ENCODE measurements around the gene CERS1. TPM values are rescaled to one million over a fixed set of nuclear protein-coding genes. Genes with fewer than 3 reads are reported as not detected.
A peak's percentile ranks its signal among the peaks of the same experiment; 100 is the strongest.

Gene CERS1
- total RNA-seq, 2 experiments from 2014 or later, result not detected

GRCh38 chr19:18859676-18860301 lies 36.2 kb downstream of the CERS1 start:
- Mint-ChIP-seq H3K36me3 (ENCODE audit: low read depth) (peaks cover 72% of the 10 kb centered on the region), H3K27me3 (no peaks in the 10 kb centered on the region), H3K27ac (no peak overlapping the region), H3K4me3 (no peak overlapping the region), H3K9me3 (no peaks in the 10 kb centered on the region), H3K4me1 (peaks cover 3% of the 10 kb centered on the region)
- ChIA-PET CTCF (no interaction called here), POLR2A (interaction anchor here (0.9 kb wide), 1 partner anchor 10 kb away, joined by 3 read pairs; no protein-coding TSS in a partner anchor)
- no peak for DNase-seq

- no peak overlapping the region for H3K4me3 Mint-ChIP-seq
- H3K4me1 Mint-ChIP-seq, result peaks cover 3% of the 10 kb centered on the region
- H3K36me3 Mint-ChIP-seq (ENCODE audit: low read depth), result peaks cover 72% of the 10 kb centered on the region
- H3K27ac Mint-ChIP-seq, result no peak overlapping the region
- no peak for DNase-seq
- ChIA-PET POLR2A (interaction anchor here (0.9 to 1.3 kb wide), 2 partner anchors 9 to 10 kb away, joined by 3 read pairs; no protein-coding TSS in a partner anchor), CTCF (no interaction called here)
- no peaks in the 10 kb centered on the region for H3K27me3 Mint-ChIP-seq
- no peaks in the 10 kb centered on the region for H3K9me3 Mint-ChIP-seq
Measured at GRCh38 chr19:18858906-18859646, 36.9 kb downstream of the CERS1 start.

GRCh38 chr19:18857223-18857622 lies 38.7 kb downstream of the CERS1 start:
- Mint-ChIP-seq H3K4me1 (peaks cover 3% of the 10 kb centered on the region), H3K9me3 (no peaks in the 10 kb centered on the region), H3K27ac (no peak overlapping the region), H3K36me3 (ENCODE audit: low read depth) (peaks cover 75% of the 10 kb centered on the region), H3K4me3 (no peak overlapping the region), H3K27me3 (no peaks in the 10 kb centered on the region)
- CTCF ChIA-PET, result no interaction called here
- POLR2A ChIA-PET, result interaction anchor here (1.8 kb wide), 1 partner anchor 25 kb away, joined by 5 read pairs; no protein-coding TSS in a partner anchor
- no peak for DNase-seq

GRCh38 chr19:18856385-18857126 lies 39.4 kb downstream of the CERS1 start:
- POLR2A ChIA-PET, result interaction anchor here (0.8 to 1.8 kb wide), 2 partner anchors 24 to 256 kb away, joined by 3 to 5 read pairs; no protein-coding TSS in a partner anchor
- Mint-ChIP-seq H3K27me3 (no peaks in the 10 kb centered on the region), H3K36me3 (ENCODE audit: low read depth) (peaks cover 73% of the 10 kb centered on the region), H3K4me3 (no peak overlapping the region), H3K27ac (no peak overlapping the region), H3K9me3 (no peaks in the 10 kb centered on the region), H3K4me1 (peaks cover 3% of the 10 kb centered on the region)
- CTCF ChIA-PET, result interaction anchor here (1.2 to 2.0 kb wide), 3 partner anchors 9 to 14 kb away, joined by 3 to 11 read pairs (median 6); no protein-coding TSS in a partner anchor
- no peak for DNase-seq

GRCh38 chr19:18855647-18856384 lies 40.1 kb downstream of the CERS1 start:
- Mint-ChIP-seq H3K27ac (no peak overlapping the region), H3K36me3 (ENCODE audit: low read depth) (peaks cover 73% of the 10 kb centered on the region), H3K4me1 (peaks cover 3% of the 10 kb centered on the region), H3K4me3 (no peak overlapping the region), H3K9me3 (no peaks in the 10 kb centered on the region), H3K27me3 (no peaks in the 10 kb centered on the region)
- POLR2A ChIA-PET, result interaction anchor here (0.8 to 1.8 kb wide), 4 partner anchors 8 to 266 kb away, joined by 3 to 5 read pairs (median 3); no protein-coding TSS in a partner anchor
- no peak for DNase-seq
- CTCF ChIA-PET, result interaction anchor here (1.2 to 2.0 kb wide), 3 partner anchors 9 to 13 kb away, joined by 3 to 11 read pairs (median 6); no protein-coding TSS in a partner anchor

- Mint-ChIP-seq H3K9me3 (no peaks in the 10 kb centered on the region), H3K27ac (no peak overlapping the region), H3K4me3 (no peak overlapping the region), H3K4me1 (peaks cover 8% of the 10 kb centered on the region), H3K27me3 (no peaks in the 10 kb centered on the region), H3K36me3 (ENCODE audit: low read depth) (peaks cover 76% of the 10 kb centered on the region)
- CTCF ChIA-PET, result interaction anchor here (2.0 kb wide), 1 partner anchor 8 kb away, joined by 11 read pairs; no protein-coding TSS in a partner anchor
- POLR2A ChIA-PET, result interaction anchor here (1.0 to 1.3 kb wide), 2 partner anchors 9 to 266 kb away, joined by 3 read pairs; no protein-coding TSS in a partner anchor
- no peak for DNase-seq
Measured at GRCh38 chr19:18854982-18855381, 41.0 kb downstream of the CERS1 start.

- no peak overlapping the region for H3K27ac Mint-ChIP-seq
- H3K27me3 Mint-ChIP-seq, result no peaks in the 10 kb centered on the region
- ChIA-PET POLR2A (interaction anchor here (1.3 kb wide), 1 partner anchor 10 kb away, joined by 3 read pairs; no protein-coding TSS in a partner anchor), CTCF (interaction anchor here (0.6 kb wide), 1 partner anchor 375 kb away, joined by 5 read pairs; no protein-coding TSS in a partner anchor)
- H3K4me3 Mint-ChIP-seq, result no peak overlapping the region
- DNase-seq, result no peak
- no peaks in the 10 kb centered on the region for H3K9me3 Mint-ChIP-seq
- peaks cover 84% of the 10 kb centered on the region for H3K36me3 Mint-ChIP-seq (ENCODE audit: low read depth)
- H3K4me1 Mint-ChIP-seq, result peaks cover 19% of the 10 kb centered on the region
Measured at GRCh38 chr19:18853755-18854427, 42.1 kb downstream of the CERS1 start.

GRCh38 chr19:18852648-18853047 lies 43.3 kb downstream of the CERS1 start:
- no peak for DNase-seq
- peaks cover 31% of the 10 kb centered on the region for H3K4me1 Mint-ChIP-seq
- no peaks in the 10 kb centered on the region for H3K9me3 Mint-ChIP-seq
- H3K36me3 Mint-ChIP-seq (ENCODE audit: low read depth), result peaks cover 87% of the 10 kb centered on the region
- CTCF ChIA-PET, result no interaction called here
- POLR2A ChIA-PET, result interaction anchor here (1.2 kb wide), 1 partner anchor 24 kb away, joined by 3 read pairs; no protein-coding TSS in a partner anchor
- H3K27ac Mint-ChIP-seq, result no peak overlapping the region
- no peak overlapping the region for H3K4me3 Mint-ChIP-seq
- H3K27me3 Mint-ChIP-seq, result no peaks in the 10 kb centered on the region

- POLR2A ChIA-PET, result interaction anchor here (1.2 to 2.5 kb wide), 3 partner anchors 15 to 25 kb away, joined by 3 to 13 read pairs (median 3); partner anchors contain the start of gene UPF1
Measured at GRCh38 chr19:18851673-18852325, 44.2 kb downstream of the CERS1 start.

GRCh38 chr19:18850471-18851375 lies 45.2 kb downstream of the CERS1 start:
- H3K27me3 Mint-ChIP-seq, result no peaks in the 10 kb centered on the region
- DNase-seq, result no peak
- H3K4me3 Mint-ChIP-seq, result no peak overlapping the region
- no peaks in the 10 kb centered on the region for H3K9me3 Mint-ChIP-seq
- ChIA-PET CTCF (interaction anchor here (0.5 to 1.3 kb wide), 4 partner anchors 16 to 330 kb away, joined by 3 read pairs; partner anchors contain the start of gene UPF1), POLR2A (interaction anchor here (0.6 to 2.5 kb wide), 4 partner anchors 9 to 19 kb away, joined by 3 to 13 read pairs (median 3); partner anchors contain the start of gene UPF1)
- peaks cover 83% of the 10 kb centered on the region for H3K36me3 Mint-ChIP-seq (ENCODE audit: low read depth)
- H3K27ac Mint-ChIP-seq, result peak overlapping the region; percentile 77
- H3K4me1 Mint-ChIP-seq, result peaks cover 51% of the 10 kb centered on the region

More at GRCh38 chr19:18851673-18852325, 44.2 kb downstream of the CERS1 start:
- no peak for DNase-seq
- H3K27ac Mint-ChIP-seq, result no peak overlapping the region
- no peaks in the 10 kb centered on the region for H3K27me3 Mint-ChIP-seq
- H3K36me3 Mint-ChIP-seq (ENCODE audit: low read depth), result peaks cover 90% of the 10 kb centered on the region
- CTCF ChIA-PET, result no interaction called here
- H3K9me3 Mint-ChIP-seq, result no peaks in the 10 kb centered on the region
- H3K4me1 Mint-ChIP-seq, result peaks cover 40% of the 10 kb centered on the region
- H3K4me3 Mint-ChIP-seq, result no peak overlapping the region
